Upper lobe of left lung (tissue), 4 donors: Measurements from ENCODE around the gene ASH1L.

ENCODE experiments used
- CTCF ChIP-seq, 6 experiments: fragments of 450-650 bp in 4 of 6; fragments of 200-600 bp in 2 of 6; sonication (generic) in 2 of 6; IDR thresholded peaks; one replicate each; pipeline ENCODE4 v1.5.1; 2016 to 2019; ENCODE audit warnings: antibody characterized with exemption in 6 of 6
- EP300 ChIP-seq, 4 donors: sonication (generic); formaldehyde crosslinking; IDR thresholded peaks; one replicate each; pipeline ENCODE4 v1.5.1; 2017; ENCODE audit warnings: antibody characterized with exemption in 4 of 4, control low read depth in 2 of 4
- POLR2A ChIP-seq, 4 donors: fragments of 450-650 bp; IDR thresholded peaks; one replicate each; pipeline ENCODE4 v1.5.1; 2016 to 2017; ENCODE audit warnings: antibody characterized with exemption in 4 of 4, mild to moderate bottlenecking in 2 of 4

- TF ChIP-seq EP300 (IDR thresholded peaks at IDR 0.05), result no peak
- TF ChIP-seq POLR2A (IDR thresholded peaks at IDR 0.05), result no peak
- no peak for TF ChIP-seq CTCF (IDR thresholded peaks at IDR 0.05)
These were observed 258.0 kb downstream of the ASH1L start for GRCh38 chr1:155304558-155305063.
